ENCODE data around the gene COL26A1. TPM values are rescaled to one million over a fixed set of nuclear protein-coding genes. Genes with fewer than 3 reads are reported as not detected.
"Not testable (repeated sequence)": the region's sequence is repeated elsewhere in the genome, so short reads cannot be mapped to it uniquely, and the experiment has no call there.

Gene COL26A1
- total RNA-seq, 1 donor from 2014 or later: 66.2 TPM

GRCh38 chr7:101604331-101604933, 241.8 kb downstream of the COL26A1 start:
- H3K4me3 Mint-ChIP-seq (ENCODE audit: unreplicated experiment): no peak overlapping the region
- H3K9me3 Mint-ChIP-seq (ENCODE audit: unreplicated experiment): peaks cover 4% of the 10 kb centered on the region
- no peak for DNase-seq
- H3K4me1 Mint-ChIP-seq (ENCODE audit: low read depth, unreplicated experiment): no peaks in the 10 kb centered on the region
- no peak overlapping the region for H3K27ac Mint-ChIP-seq (ENCODE audit: unreplicated experiment)
- H3K36me3 Mint-ChIP-seq (ENCODE audit: unreplicated experiment): no peaks in the 10 kb centered on the region
- peaks cover 8% of the 10 kb centered on the region for H3K27me3 Mint-ChIP-seq (ENCODE audit: unreplicated experiment)
- no peak for TF ChIP-seq CTCF (IDR thresholded peaks at IDR 0.05; ENCODE audit: partially characterized antibody, unreplicated experiment)

GRCh38 chr7:101604934-101605332, 242.3 kb downstream of the COL26A1 start:
- H3K4me1 Mint-ChIP-seq (ENCODE audit: low read depth, unreplicated experiment); H3K4me3 Mint-ChIP-seq (ENCODE audit: unreplicated experiment); H3K36me3 Mint-ChIP-seq (ENCODE audit: unreplicated experiment); DNase-seq; H3K9me3 Mint-ChIP-seq (ENCODE audit: unreplicated experiment); H3K27ac Mint-ChIP-seq (ENCODE audit: unreplicated experiment); H3K27me3 Mint-ChIP-seq (ENCODE audit: unreplicated experiment): not testable (repeated sequence)

- H3K4me1 Mint-ChIP-seq (ENCODE audit: low read depth, unreplicated experiment): no peaks in the 10 kb centered on the region
- TF ChIP-seq CTCF (IDR thresholded peaks at IDR 0.05; ENCODE audit: partially characterized antibody, unreplicated experiment): no peak
- peaks cover 8% of the 10 kb centered on the region for H3K27me3 Mint-ChIP-seq (ENCODE audit: unreplicated experiment)
- peaks cover 3% of the 10 kb centered on the region for H3K9me3 Mint-ChIP-seq (ENCODE audit: unreplicated experiment)
- DNase-seq: no peak
- H3K4me3 Mint-ChIP-seq (ENCODE audit: unreplicated experiment): no peak overlapping the region
- H3K36me3 Mint-ChIP-seq (ENCODE audit: unreplicated experiment): no peaks in the 10 kb centered on the region
- no peak overlapping the region for H3K27ac Mint-ChIP-seq (ENCODE audit: unreplicated experiment)
Measured at GRCh38 chr7:101605611-101606497, 243.2 kb downstream of the COL26A1 start.

- Mint-ChIP-seq H3K9me3 (ENCODE audit: unreplicated experiment) (peaks cover 3% of the 10 kb centered on the region), H3K4me1 (ENCODE audit: low read depth, unreplicated experiment) (no peaks in the 10 kb centered on the region), H3K36me3 (ENCODE audit: unreplicated experiment) (no peaks in the 10 kb centered on the region), H3K4me3 (ENCODE audit: unreplicated experiment) (no peak overlapping the region), H3K27me3 (ENCODE audit: unreplicated experiment) (peaks cover 5% of the 10 kb centered on the region), H3K27ac (ENCODE audit: unreplicated experiment) (no peak overlapping the region)
- DNase-seq: no peak
- no peak for TF ChIP-seq CTCF (IDR thresholded peaks at IDR 0.05; ENCODE audit: partially characterized antibody, unreplicated experiment)
Measured at GRCh38 chr7:101606498-101606923, 243.8 kb downstream of the COL26A1 start.

Other genes with a start within 250 kb of the COL26A1 start
- not detected for gene SERPINE1, start 235.8 kb upstream of the COL26A1 start, total RNA-seq (ENCODE audit: unreplicated experiment)
- gene AP1S1, start 208.4 kb upstream of the COL26A1 start, total RNA-seq (ENCODE audit: unreplicated experiment): 50.4 TPM
- 8.4 TPM for gene VGF, start 197.3 kb upstream of the COL26A1 start, total RNA-seq (ENCODE audit: unreplicated experiment)
- 2.4 TPM for gene NAT16, start 182.6 kb upstream of the COL26A1 start, total RNA-seq (ENCODE audit: unreplicated experiment)
- not detected for gene MOGAT3, start 161.8 kb upstream of the COL26A1 start, total RNA-seq (ENCODE audit: unreplicated experiment)
- gene PLOD3, start 145.3 kb upstream of the COL26A1 start, total RNA-seq (ENCODE audit: unreplicated experiment): 47.1 TPM
- gene ZNHIT1, start 144.7 kb upstream of the COL26A1 start, total RNA-seq (ENCODE audit: unreplicated experiment): 60.8 TPM
- 9.4 TPM for gene CLDN15, start 125.1 kb upstream of the COL26A1 start, total RNA-seq (ENCODE audit: unreplicated experiment)
- 128 TPM for gene FIS1, start 117.8 kb upstream of the COL26A1 start, total RNA-seq (ENCODE audit: unreplicated experiment)
- gene IFT22, start 41.1 kb upstream of the COL26A1 start, total RNA-seq (ENCODE audit: unreplicated experiment): 20.9 TPM

Measured in glutamatergic neuron (in vitro differentiated cells).